Left hindlimb (tissue), 1 donor: Measurements from ENCODE around the gene SHROOM3.

ENCODE experiments used
- DNase-seq: peaks from one replicate; pipeline ENCODE4 v3.0.0-alpha.2; 2018

The SHROOM3 gene

GRCh38 chr4:76756416-76756815, 321.4 kb downstream of the SHROOM3 start:
- no peak for DNase-seq

DNA sequence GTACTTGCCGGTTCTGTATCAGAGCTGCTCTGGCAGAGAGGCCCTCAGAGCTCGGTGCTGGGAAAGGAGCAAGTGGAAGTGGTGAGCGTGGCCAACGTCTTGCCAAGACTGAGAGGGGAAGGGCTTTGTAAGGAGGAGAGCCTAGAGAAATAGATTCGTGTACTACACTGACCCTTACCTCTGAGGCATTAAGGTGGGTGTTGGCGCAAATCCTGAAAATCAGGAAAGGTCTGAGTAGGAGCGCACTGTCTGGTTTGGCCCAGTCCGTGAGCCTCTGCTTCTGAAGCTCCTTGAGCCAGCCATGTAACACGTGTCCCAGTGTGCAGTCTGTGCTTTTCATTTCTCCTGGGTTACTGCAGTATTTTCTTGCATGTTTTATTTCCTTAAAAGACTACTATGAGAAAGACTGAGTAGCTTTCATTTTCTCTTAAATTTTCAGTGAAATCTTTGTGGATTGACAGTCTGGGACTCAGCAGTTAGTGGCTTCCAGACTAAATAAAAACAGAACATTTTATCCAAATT, 322.4 kb downstream of the SHROOM3 start:
- DNase-seq, result no peak

- no peak for DNase-seq
These were observed 323.4 kb downstream of the SHROOM3 start for GRCh38 chr4:76758290-76758882.

GRCh38 chr4:76758996-76759395, 324.0 kb downstream of the SHROOM3 start:
- DNase-seq, result no peak

DNA sequence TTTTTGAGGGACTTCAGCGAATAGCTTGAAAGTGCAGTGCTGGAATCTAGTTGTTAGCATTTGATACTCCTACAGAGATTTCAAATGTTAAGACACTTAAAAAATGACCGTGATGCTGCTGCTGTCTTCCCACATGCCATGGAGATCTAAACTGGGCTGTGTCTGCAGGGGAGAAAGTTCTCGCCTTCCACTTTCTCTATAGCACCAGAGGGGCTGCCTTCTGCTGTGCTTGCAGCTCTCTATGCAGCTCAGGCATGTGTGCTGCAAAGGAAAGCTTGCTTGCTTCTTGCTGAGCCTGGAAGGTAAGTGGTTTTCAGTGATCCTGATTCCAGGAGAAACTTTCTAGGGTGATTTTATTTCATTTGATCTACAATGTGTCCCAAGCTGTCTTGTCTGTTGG, 325.2 kb downstream of the SHROOM3 start:
- DNase-seq, result no peak

- DNase-seq, result no peak
These were observed 327.4 kb downstream of the SHROOM3 start for GRCh38 chr4:76762137-76763130.

GRCh38 chr4:76764251-76764650, 329.2 kb downstream of the SHROOM3 start:
- no peak for DNase-seq

DNA sequence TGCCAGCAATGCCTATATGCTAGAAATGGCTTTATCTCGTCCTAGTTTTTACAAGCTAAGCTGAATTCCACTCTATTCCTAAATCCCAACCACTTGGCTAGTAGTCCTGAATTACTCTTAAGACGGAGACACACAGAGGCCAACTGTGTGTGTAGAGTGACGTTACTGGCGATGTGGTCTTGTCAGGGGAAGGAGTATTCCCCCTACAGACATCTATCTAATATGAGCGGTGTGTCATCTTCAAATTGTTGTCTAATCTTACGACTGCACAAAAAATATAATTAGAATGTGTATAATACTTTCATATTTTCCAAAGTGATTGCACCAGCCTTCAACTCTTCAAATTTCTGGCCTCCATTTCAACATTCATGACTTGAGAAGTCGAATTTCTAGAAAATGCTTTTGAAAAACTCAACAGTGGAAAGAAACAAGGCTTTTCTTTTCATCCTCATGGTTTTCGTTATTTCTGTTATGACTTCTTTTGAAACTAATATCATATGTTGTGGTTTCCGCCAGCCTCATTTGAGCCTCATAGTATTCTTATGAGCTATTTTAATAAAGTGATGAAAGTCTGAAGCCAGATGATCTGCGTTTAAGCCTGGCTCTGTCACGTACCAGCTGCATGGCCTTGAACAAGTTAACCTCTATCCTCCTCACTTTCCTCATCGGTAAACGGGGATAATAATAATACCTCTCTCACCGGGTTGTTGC, 330.6 kb downstream of the SHROOM3 start:
- DNase-seq, result no peak

- DNase-seq, result no peak
These were observed 333.0 kb downstream of the SHROOM3 start for GRCh38 chr4:76767983-76768382.

- DNase-seq, result no peak
These were observed 337.6 kb downstream of the SHROOM3 start for GRCh38 chr4:76772498-76773106.

DNA sequence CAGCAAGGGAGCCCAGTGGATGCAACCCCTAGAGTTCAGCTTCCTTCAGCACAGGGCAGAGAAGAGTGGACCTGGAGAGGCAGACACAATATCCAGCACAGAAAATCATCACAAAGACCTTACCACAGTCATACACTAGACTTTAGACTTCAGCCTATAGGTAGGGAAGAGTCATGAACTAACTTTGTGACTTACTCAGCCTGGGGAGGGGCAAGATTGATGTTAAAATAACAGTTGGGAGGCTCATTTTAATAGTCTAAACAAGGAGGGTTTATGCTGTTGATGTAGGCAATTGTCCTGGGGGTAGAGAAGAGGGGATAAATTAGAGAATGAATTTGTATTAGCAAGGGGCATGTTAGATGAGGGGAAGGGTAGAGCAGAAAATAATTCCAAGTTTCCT, 338.7 kb downstream of the SHROOM3 start:
- DNase-seq, result no peak

DNA sequence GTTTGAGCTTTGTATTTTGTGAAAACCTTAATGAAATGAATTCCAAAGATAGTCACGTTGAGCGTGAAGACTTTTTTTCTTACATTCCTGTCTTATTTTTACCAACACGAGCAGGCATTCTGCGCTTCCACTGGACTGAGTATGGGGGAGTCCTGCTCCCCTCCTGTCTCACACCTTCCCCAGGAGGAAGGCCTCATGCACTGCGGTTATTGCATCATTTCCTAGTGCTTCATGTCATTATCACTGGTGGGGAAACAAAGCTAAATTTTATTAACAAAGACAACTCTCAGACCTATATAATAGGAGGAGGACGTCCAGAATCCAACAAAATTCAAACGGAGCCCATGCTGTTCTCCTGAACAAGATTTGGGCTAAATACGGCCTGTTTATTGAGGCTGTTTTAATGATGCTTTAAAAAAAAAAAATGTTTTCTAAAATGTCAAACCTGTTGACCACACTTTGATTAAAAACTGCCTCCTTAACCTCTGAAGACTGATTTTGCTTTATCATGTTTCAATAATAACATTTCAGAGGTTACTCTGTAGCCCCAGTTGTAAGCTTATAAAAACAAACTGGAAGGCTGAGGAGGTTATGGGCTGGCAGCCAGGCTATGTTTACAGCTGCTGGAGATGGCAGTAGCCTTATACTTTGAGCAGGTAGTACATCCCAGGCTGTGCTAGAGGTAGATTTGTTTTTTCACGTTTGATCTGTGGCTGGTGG, 344.9 kb downstream of the SHROOM3 start:
- DNase-seq, result no peak

DNA sequence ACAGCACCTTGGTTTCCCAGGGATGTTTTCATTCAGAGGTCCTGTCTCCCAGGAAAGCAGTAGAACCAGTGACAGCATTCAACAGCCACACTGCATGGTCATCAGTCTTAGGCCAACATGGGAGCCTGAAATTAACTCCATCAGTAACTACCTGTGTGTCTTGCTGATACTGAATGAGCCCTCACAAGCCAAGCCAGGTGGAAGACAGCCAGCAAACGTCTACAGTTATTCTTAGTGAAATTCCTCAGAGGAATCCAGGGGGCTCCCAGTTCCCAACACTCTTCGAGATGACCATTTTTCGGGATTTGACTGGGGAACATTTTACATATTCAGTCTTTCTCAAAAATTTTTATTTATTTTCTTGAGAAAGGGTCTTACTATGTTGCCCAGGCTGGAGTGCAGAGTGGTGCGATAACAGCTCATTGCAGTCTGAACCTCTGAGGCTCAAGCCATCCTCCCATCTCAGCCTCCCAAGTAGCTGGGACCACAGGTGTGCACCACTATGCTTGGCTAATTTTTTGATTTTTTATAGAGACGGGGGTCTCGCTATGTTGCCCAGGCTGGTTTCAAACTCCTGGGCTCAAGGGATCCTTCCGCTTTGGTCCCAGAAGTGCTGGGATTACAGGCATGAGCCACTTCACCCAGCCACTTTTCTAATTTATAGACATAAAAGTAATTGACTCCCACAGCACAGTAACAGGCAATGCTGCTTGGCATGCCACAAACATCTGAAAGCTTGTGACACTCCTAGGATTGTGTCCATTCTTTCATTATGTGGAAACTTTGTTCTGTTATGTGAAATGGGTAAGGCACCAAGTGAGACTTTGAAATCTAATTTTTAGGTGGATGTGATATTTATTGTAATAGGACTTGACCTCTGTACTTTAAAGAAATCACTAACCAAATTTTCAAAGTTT, 346.0 kb downstream of the SHROOM3 start:
- DNase-seq, result no peak

DNA sequence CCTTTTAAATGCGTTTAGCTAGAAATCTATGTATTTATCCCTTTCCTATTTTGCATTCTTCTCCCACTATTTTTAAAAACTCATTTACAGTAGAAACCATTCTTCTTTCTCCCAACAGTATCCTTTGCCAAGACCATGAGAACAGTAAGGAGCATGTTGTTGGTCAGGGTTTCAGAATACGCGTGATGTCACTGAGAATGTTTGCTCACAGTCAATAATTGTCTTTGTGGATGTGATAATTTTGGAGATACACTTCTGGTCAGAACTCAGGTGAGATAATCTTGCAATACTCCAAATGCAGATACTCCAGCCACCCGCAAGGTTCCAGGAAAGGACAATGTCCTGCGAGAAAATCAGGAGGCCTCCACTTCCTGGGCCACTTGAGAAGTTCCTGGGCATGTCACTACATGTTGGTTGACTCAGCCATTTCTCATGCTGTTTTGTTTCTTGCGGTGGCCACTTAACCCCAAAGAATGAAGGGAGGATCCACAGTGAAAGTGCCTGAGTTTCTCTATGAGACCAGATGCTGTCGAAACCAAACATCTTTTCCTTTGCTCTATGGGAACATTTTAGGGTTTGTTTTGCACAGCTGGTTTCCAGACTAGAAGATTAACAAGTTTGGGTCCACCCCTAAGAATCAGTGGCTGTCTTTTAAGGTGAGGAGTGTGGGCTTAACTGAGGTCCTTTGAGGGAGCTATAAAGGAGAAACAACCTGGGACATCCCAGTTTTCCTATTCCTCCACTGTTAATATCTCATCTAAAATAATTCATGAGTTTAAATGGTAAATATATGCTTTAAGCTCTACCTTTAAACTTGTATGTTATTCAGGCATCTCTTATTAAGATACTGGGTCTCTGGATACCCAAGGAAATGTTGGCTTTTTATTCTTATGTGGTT, 346.9 kb downstream of the SHROOM3 start:
- no peak for DNase-seq

GRCh38 chr4:76782837-76783236, 347.8 kb downstream of the SHROOM3 start:
- DNase-seq, result no peak

DNA sequence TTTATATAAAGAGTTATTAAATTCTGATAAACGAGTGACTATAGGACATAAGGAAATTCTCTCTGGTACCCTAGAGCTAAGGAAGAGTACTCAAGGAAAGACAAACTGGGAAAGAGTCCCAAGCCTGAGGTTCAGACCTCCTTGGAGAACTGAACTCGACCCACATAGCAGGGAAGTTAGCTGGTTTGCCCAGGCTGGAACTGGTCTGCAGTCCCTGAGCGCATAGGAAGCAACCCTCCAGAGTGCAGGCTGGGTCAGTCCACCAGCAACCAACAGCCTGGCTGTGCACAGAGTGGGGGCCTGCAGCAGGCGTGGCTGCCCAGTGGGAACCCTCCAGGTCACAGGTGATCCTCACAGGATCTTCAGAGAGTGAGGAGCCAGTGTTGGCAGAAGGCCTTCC, 348.8 kb downstream of the SHROOM3 start:
- no peak for DNase-seq

- DNase-seq, result no peak
These were observed 349.2 kb downstream of the SHROOM3 start for GRCh38 chr4:76784237-76784636.

DNA sequence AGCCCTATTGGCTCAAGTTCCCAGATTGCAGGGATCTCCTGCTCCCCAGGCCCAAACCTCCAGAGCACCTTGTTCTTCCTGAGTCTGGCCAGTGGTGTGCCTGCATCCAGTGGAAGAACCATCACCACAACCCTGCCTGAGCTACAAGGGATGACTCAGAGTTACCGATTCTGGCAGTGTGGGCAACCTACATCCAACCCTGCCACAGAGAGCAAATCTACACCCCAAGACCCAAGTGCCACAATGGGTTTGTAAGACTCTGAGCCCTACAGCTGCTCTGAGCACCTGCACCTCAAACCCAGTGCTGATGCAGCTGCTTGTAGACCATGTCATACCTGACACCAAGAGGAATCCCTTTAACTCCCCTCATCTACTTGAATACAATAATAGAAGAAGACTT, 352.9 kb downstream of the SHROOM3 start:
- DNase-seq, result no peak

GRCh38 chr4:76790377-76790776, 355.3 kb downstream of the SHROOM3 start:
- DNase-seq, result no peak

DNA sequence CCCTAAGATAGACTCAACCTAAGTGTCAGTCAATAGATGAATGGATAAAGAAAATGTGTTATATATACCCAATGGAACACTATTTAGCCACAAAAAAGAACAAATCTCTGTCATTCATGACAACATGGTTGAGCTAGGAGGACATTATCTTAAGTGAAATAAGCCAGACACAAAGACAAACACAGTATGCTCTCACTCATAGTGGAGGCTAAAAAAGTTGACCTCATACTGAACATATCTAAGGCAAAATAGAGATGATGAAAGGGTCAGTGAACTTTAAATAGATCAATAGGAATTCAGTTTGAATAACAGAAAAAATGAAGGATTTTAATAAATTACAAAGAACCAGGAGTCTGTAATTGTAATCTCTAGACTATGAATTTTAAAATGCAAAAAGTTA, 356.4 kb downstream of the SHROOM3 start:
- DNase-seq, result no peak
